ENCODE data around the gene PARD3.
"Not testable (repeated sequence)": the region's sequence is repeated elsewhere in the genome, so short reads cannot be mapped to it uniquely, and the experiment has no call there.

The PARD3 gene

GRCh38 chr10:34677132-34677531, 138.0 kb downstream of the PARD3 start:
- DNase-seq = no peak

GRCh38 chr10:34674176-34674575, 140.9 kb downstream of the PARD3 start:
- DNase-seq = no peak

- DNase-seq = no peak
Observed at GRCh38 chr10:34670081-34670480, 145.0 kb downstream of the PARD3 start.

- no peak for DNase-seq
Observed at GRCh38 chr10:34669079-34669478, 146.0 kb downstream of the PARD3 start.

- no peak for DNase-seq
Observed at GRCh38 chr10:34667177-34667576, 147.9 kb downstream of the PARD3 start.

- peak; percentile 32 for DNase-seq
Observed at GRCh38 chr10:34666008-34666704, 148.9 kb downstream of the PARD3 start.

GRCh38 chr10:34664706-34665105, 150.4 kb downstream of the PARD3 start:
- DNase-seq = no peak

GRCh38 chr10:34661580-34661979, 153.5 kb downstream of the PARD3 start:
- no peak for DNase-seq

- DNase-seq = no peak
Observed at GRCh38 chr10:34658934-34659333, 156.2 kb downstream of the PARD3 start.

- no peak for DNase-seq
Observed at GRCh38 chr10:34656661-34657060, 158.4 kb downstream of the PARD3 start.

- peak; percentile 21 for DNase-seq
Observed at GRCh38 chr10:34655286-34656170, 159.6 kb downstream of the PARD3 start.

- no peak for DNase-seq
Observed at GRCh38 chr10:34654211-34654610, 160.9 kb downstream of the PARD3 start.

GRCh38 chr10:34653530-34653929, 161.6 kb downstream of the PARD3 start:
- no peak for DNase-seq

GRCh38 chr10:34651416-34652195, 163.5 kb downstream of the PARD3 start:
- no peak for DNase-seq

GRCh38 chr10:34650156-34650555, 164.9 kb downstream of the PARD3 start:
- no peak for DNase-seq

- DNase-seq = no peak
Observed at GRCh38 chr10:34649385-34649784, 165.7 kb downstream of the PARD3 start.

GRCh38 chr10:34648919-34649318, 166.2 kb downstream of the PARD3 start:
- DNase-seq = no peak

GRCh38 chr10:34647875-34648865, 166.9 kb downstream of the PARD3 start:
- DNase-seq = no peak

- no peak for DNase-seq
Observed at GRCh38 chr10:34647160-34647559, 167.9 kb downstream of the PARD3 start.

GRCh38 chr10:34646331-34646730, 168.8 kb downstream of the PARD3 start:
- no peak for DNase-seq

GRCh38 chr10:34644815-34645214, 170.3 kb downstream of the PARD3 start:
- not testable (repeated sequence) for DNase-seq

GRCh38 chr10:34644224-34644623, 170.9 kb downstream of the PARD3 start:
- DNase-seq = no peak
